IPS-20b (cell line): ENCODE measurements around the gene MX2.

Experiments used
- H3K27ac ChIP-seq: one replicate; pipeline ENCODE4 v1.5.1; 2013; ENCODE audit warnings: low read length
- H3K27me3 ChIP-seq: 2 replicates; pipeline ENCODE4 v1.6.1; 2013; ENCODE audit warnings: mild to moderate bottlenecking, low read length, inconsistent platforms; ENCODE audit not compliant: insufficient read depth
- H3K36me3 ChIP-seq: 2 replicates; pipeline ENCODE4 v1.6.1; 2013; ENCODE audit warnings: low read depth, mild to moderate bottlenecking, inconsistent platforms, low read length, moderate library complexity; ENCODE audit not compliant: insufficient read depth
- H3K4me1 ChIP-seq: 2 replicates; pipeline ENCODE4 v1.6.1; 2013; ENCODE audit warnings: mild to moderate bottlenecking, control low read depth, inconsistent platforms, low read length, moderate library complexity; ENCODE audit not compliant: insufficient read depth
- H3K4me3 ChIP-seq: 2 replicates; pipeline ENCODE4 v1.5.1; 2013; ENCODE audit warnings: mild to moderate bottlenecking, low read length, inconsistent platforms
- H3K9ac ChIP-seq: 2 replicates; pipeline ENCODE4 v1.6.1; 2013; ENCODE audit warnings: low read depth, mild to moderate bottlenecking, inconsistent platforms, low read length, moderate library complexity
- H3K9me3 ChIP-seq: 2 replicates; pipeline ENCODE4 v1.6.1; 2013; ENCODE audit warnings: mild to moderate bottlenecking, low read depth, low read length, inconsistent platforms; ENCODE audit not compliant: insufficient read depth

Gene MX2

DNA sequence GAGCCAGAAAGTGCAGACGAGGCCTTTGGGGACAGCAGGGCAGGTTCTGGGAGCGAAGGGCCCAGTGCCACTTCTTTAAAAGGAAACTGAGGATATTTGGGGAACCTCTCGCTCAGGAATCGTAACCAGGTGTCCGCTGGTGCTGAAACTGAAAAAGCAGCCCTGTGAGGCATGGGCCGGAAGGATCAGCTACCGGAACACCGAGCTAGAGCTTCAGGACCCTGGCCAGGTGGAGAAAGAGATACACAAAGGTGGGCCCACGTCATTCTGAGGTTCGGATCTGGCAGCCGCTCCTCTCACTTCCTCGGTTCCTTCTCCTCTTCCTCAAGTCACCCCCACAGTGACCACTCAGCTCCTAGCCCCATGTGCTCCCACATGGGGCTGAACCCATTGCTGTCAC, 18.1 kb downstream of the MX2 start:
- Histone ChIP-seq H3K27ac (no peak overlapping the region), H3K36me3 (no peaks in the 10 kb centered on the region), H3K27me3 (no peaks in the 10 kb centered on the region)

DNA sequence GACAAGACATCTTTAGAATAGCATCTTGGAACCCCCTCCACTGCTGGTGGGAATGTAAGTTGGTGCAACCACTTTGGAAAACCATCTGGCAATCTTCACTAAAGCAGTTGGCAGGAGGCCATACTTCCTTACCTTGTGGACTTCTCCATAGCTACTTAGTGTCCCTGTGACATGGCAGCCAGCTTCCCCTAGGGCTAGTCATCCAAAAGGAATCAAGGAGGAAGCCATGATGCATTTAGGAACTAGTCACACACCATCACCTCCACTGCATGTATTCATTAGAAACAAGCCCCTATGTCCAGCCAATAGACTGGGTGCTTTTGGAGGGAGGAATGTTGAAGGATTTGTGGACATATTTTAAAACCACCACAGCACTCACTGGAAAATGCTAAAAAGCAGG, 19.9 kb downstream of the MX2 start:
- no peaks in the 10 kb centered on the region for H3K36me3 ChIP-seq
- no peak overlapping the region for H3K27ac ChIP-seq
- no peaks in the 10 kb centered on the region for H3K9me3 ChIP-seq
- H3K4me1 ChIP-seq = no peaks in the 10 kb centered on the region
- no peaks in the 10 kb centered on the region for H3K27me3 ChIP-seq
- no peak overlapping the region for H3K4me3 ChIP-seq
- H3K9ac ChIP-seq = no peak overlapping the region

More for the DNA sequence above, 18.1 kb downstream of the MX2 start:
- no peaks in the 10 kb centered on the region for H3K4me1 ChIP-seq
- no peak overlapping the region for H3K9ac ChIP-seq
- H3K9me3 ChIP-seq = no peaks in the 10 kb centered on the region
- H3K4me3 ChIP-seq = no peak overlapping the region

DNA sequence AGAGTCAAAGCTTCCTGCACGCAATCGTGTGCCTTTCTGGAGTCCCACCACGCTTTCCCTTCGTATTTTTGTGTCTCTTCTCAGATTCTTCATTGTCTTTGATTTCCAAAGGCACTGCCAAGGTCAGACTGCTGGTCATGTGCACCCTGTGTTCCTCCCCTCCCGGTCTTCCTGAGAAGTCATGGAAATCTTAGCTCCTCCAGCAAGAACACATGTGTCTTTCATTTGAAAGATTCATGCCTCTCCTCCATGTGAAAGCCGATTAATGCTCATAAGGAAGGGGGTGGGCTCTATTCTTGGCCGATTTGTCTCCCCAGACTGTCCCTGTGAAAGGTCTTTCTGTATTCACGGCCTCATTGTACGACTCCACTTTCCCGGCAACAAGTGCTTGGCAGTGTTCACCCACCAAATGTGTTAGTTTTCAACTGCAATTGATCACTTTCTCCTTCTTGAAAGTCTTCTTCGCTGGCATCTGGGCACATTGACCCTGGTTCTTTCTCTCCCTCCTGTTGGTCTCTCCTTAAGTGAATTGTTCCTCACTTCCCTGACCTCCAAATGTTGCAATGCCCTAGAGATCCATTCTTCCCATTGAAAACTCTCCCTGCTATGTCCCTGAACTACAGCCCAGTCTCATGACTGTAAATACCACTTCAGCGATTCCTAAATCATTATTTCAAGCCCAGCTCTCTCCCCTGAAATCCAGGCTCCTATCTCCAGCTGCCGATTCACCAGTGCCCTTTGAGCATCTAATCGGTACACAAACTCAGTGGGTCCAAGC, 25.4 kb downstream of the MX2 start:
- no peaks in the 10 kb centered on the region for H3K27me3 ChIP-seq
- H3K4me3 ChIP-seq = no peak overlapping the region

DNA sequence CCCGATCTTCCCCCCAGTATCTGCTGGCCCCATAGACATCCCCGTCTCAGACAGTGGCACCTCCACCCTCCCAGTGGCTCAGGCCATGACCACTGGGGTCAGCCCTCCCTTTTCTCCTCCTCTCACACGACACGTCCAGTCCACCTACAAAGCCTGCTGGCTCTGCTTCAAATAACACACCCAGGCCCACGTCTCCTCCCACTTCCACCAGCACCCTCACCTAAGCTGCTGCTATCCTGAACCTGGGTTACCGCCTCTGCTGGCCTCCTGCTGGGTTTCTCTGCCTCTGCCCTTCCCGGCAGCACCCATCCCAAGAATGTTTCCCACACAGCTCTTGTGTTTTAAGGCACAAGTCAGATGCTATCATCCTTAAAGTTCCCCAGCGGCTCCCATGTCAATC, 26.0 kb downstream of the MX2 start:
- no peaks in the 10 kb centered on the region for H3K4me1 ChIP-seq
- H3K9me3 ChIP-seq = no peaks in the 10 kb centered on the region
- no peak overlapping the region for H3K4me3 ChIP-seq
- H3K27me3 ChIP-seq = no peaks in the 10 kb centered on the region
- no peak overlapping the region for H3K9ac ChIP-seq
- H3K27ac ChIP-seq = no peak overlapping the region
- no peaks in the 10 kb centered on the region for H3K36me3 ChIP-seq

More for the DNA sequence above, 25.4 kb downstream of the MX2 start:
- Histone ChIP-seq H3K4me1 (no peaks in the 10 kb centered on the region), H3K9ac (no peak overlapping the region), H3K27ac (no peak overlapping the region), H3K9me3 (no peaks in the 10 kb centered on the region), H3K36me3 (no peaks in the 10 kb centered on the region)

DNA sequence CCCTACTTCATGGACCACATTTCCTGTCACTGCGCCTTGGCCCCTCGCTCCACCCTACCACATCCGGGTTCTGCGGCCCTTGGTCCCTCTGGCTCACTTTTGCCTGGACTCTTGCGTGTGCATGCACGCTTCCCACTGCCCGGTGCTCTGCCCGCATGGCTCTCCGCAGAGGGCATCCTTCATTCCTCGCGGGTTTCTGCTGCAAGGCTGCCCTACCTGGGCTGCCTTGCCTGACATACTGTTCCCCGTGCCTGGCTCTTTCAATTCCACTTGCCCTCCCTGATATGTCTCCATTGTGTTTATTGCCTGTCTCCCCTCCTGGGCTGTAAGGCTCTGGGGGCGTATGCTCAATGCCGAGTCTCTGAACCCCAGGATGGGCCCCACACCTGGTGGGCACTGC, 26.4 kb downstream of the MX2 start:
- Histone ChIP-seq H3K27ac (no peak overlapping the region), H3K36me3 (no peaks in the 10 kb centered on the region), H3K4me1 (no peaks in the 10 kb centered on the region), H3K9me3 (no peaks in the 10 kb centered on the region), H3K4me3 (no peak overlapping the region), H3K27me3 (no peaks in the 10 kb centered on the region), H3K9ac (no peak overlapping the region)

DNA sequence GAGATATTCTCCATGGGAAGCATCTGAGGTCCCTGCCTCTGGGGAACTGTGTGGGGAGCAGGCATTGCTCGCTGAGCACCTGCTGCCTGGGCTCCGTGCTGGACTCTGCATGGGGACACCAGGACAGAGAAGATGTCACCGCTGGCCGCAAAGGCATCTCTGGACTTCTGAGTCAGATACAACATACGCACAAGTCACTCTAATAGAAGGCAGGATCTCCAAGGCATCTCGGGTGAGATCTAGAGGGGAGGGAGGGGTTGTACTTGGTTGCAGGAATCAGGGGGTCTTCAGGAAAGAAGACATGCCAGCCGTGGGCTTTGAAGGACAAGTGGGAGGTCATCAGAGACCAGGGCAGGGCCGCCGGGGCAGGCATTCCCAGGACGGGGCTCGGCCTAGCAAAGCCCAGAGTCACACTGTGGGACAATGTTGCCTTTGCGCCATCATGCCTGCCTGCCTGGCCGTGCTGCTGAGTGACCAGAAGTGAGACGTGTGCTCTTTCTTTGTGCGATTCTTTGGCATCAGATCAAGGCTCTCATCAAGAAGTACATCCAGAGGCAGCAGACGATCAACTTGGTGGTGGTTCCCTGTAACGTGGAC, 28.3 kb downstream of the MX2 start:
- H3K4me3 ChIP-seq = no peak overlapping the region
- H3K36me3 ChIP-seq = no peaks in the 10 kb centered on the region
- no peaks in the 10 kb centered on the region for H3K27me3 ChIP-seq

DNA sequence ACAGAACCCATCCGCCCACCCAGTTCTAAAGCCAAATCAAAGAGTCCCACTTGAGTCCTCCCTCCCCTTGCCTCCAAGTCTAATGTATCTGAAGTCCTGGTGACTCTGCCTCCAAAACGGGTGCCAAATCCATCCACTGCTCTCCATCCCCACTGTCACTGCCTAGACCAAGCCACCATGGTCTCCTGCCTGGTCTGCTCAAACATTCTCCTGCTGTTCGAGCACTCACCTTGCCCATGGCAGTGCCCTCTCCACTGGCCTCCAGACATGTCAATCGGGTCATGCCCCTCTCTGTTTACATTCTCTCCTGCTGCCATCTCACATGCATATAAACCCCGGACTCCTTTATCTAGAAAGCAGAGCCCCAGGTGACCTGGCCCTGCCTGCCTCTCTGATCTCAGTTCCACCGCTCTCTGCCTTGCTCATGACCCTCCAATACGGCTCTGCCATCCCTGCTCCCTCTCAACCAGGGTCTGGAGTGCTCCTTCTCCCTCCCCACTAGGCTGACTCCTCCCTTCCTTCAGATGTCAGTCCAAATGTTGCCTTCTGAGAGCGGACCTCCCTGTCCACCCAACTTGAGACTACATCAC, 32.1 kb downstream of the MX2 start:
- Histone ChIP-seq H3K36me3 (no peaks in the 10 kb centered on the region), H3K9ac (no peak overlapping the region)

More for the DNA sequence above, 28.3 kb downstream of the MX2 start:
- H3K9me3 ChIP-seq = no peaks in the 10 kb centered on the region
- H3K4me1 ChIP-seq = no peaks in the 10 kb centered on the region
- H3K27ac ChIP-seq = no peak overlapping the region
- H3K9ac ChIP-seq = no peak overlapping the region

DNA sequence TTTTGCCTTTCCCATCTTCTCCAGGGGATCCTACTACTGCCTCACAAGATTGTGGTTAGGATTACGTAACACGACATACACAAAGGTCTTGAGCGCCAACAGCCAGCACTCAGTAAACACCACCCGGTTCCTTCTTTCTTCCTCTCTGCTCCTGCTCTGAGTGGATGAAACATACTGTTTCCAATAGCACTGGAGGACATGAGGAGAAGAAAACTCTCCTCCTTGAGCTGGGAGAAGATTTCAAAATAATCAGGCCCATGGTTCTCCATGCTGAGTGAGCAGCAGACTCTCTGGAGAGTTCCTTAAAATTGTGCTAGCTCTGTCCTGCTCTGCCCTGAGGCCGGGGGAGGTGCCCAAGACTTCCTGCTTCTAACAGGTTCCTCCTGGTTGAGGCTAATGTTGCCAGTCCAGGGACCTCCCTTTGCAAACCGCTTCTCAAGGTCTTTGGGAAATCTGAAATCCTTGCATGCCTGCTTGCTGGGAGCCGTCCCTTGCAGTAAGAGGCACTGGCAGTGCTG, 34.8 kb downstream of the MX2 start:
- Histone ChIP-seq H3K4me3 (no peak overlapping the region), H3K27ac (no peak overlapping the region), H3K36me3 (no peaks in the 10 kb centered on the region), H3K9ac (no peak overlapping the region), H3K4me1 (no peaks in the 10 kb centered on the region), H3K9me3 (no peaks in the 10 kb centered on the region), H3K27me3 (no peaks in the 10 kb centered on the region)

More for the DNA sequence above, 32.1 kb downstream of the MX2 start:
- no peaks in the 10 kb centered on the region for H3K9me3 ChIP-seq
- H3K4me1 ChIP-seq = no peaks in the 10 kb centered on the region
- no peak overlapping the region for H3K4me3 ChIP-seq
- H3K27me3 ChIP-seq = no peaks in the 10 kb centered on the region
- H3K27ac ChIP-seq = no peak overlapping the region

DNA sequence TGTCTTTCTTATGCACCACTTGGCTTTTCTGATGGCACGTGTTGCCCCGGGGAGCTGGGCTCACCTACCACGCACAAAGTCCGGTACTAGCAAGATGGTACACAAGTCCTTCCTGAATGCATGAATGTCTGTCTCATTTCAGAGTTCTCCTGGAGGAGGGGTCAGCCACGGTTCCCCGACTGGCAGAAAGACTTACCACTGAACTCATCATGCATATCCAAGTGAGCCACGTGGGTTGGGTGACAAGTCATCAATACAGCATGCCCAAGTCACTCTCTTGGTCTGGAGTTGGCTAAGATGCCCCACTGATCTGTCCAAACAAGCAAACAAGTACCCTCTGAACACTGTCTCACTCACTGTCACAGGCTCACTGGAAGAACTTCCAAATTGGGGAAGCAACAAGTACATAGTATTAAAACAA, 35.7 kb downstream of the MX2 start:
- no peak overlapping the region for H3K9ac ChIP-seq
- H3K9me3 ChIP-seq = no peaks in the 10 kb centered on the region
- no peak overlapping the region for H3K27ac ChIP-seq
- no peaks in the 10 kb centered on the region for H3K4me1 ChIP-seq
- H3K27me3 ChIP-seq = no peaks in the 10 kb centered on the region
- H3K36me3 ChIP-seq = no peaks in the 10 kb centered on the region
- no peak overlapping the region for H3K4me3 ChIP-seq

DNA sequence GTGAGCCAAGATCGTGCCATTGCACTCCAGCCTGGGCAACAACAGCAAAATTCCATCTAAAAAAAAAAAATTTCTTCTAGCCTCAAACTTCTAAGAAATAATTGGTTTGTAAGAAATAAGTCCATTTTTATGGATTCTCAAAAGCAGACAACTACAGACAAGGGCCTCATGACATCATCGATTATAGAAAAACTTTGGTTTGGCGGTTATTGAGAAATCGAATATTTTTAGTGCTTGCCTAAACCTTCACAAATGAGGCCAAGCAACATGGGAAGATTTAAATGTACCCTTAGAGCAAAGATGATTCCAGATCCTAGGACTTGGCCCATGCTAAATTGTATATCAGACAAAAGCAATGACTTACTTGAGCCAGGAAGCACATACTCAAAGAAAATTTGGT, 36.4 kb downstream of the MX2 start:
- Histone ChIP-seq H3K9ac (no peak overlapping the region), H3K9me3 (no peaks in the 10 kb centered on the region), H3K36me3 (no peaks in the 10 kb centered on the region)

DNA sequence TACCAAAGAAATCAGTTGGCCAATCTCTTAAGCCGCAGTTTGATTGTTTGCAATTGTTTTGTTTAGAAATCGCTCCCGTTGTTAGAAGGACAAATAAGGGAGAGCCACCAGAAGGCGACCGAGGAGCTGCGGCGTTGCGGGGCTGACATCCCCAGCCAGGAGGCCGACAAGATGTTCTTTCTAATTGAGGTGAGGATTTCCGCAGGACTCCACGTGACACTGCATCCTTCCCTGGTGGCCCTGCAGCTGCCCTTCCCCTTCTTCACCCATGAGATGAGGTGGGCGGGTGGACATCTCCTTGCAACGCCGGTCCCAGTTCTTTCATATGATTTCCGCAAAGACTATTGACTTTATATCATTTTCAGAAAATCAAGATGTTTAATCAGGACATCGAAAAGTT, 37.0 kb downstream of the MX2 start:
- Histone ChIP-seq H3K27ac (no peak overlapping the region), H3K9me3 (no peaks in the 10 kb centered on the region), H3K9ac (no peak overlapping the region), H3K4me3 (no peak overlapping the region), H3K27me3 (no peaks in the 10 kb centered on the region), H3K36me3 (no peaks in the 10 kb centered on the region), H3K4me1 (no peaks in the 10 kb centered on the region)

More for the DNA sequence above, 36.4 kb downstream of the MX2 start:
- H3K27ac ChIP-seq = no peak overlapping the region
- no peak overlapping the region for H3K4me3 ChIP-seq
- H3K4me1 ChIP-seq = no peaks in the 10 kb centered on the region
- H3K27me3 ChIP-seq = no peaks in the 10 kb centered on the region
